ENCODE data around the gene PLA2G4D. TPM values are rescaled to one million over a fixed set of nuclear protein-coding genes. Genes with fewer than 3 reads are reported as not detected.

Gene PLA2G4D
- polyA plus RNA-seq, 1 donor from 2014 or later, result not detected

DNA sequence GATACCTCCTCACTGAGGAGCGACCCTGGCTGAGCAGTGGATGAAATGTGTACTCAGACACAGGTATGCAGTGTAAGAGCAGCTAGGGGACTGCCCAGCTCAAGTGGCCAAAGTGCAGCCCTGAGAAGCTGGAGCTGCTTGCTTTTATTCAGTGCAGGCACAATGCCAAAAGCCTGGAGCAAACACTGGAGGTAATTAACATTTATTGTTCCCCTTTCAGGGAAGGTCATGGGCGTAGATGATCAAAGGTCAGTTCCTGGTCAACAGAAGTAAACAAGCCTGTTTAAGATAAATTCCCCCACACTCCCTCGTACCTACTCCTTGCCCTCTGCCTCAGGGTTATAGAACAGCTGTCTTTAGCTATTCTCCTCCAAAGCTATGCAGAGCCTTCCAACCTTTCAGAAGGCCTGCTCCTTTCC lies 44.6 kb upstream of the PLA2G4D start:
- Histone ChIP-seq H3K9me3 (ENCODE audit: low read length) (no peaks in the 10 kb centered on the region), H3K36me3 (ENCODE audit: insufficient read depth, low read length) (no peaks in the 10 kb centered on the region), H3K9ac (ENCODE audit: low read length) (no peak overlapping the region), H3K27me3 (ENCODE audit: insufficient read depth, low read depth, low read length) (no peaks in the 10 kb centered on the region), H3K27ac (ENCODE audit: low read length) (no peak overlapping the region), H3K4me3 (ENCODE audit: low read length) (no peak overlapping the region), H2AFZ (ENCODE audit: low read depth, low read length) (no peak overlapping the region), H3K79me2 (replicated peaks; ENCODE audit: insufficient read depth, low read length) (no peaks in the 10 kb centered on the region), H3K4me2 (ENCODE audit: low read length) (no peak overlapping the region), H3F3A (ENCODE audit: insufficient read depth, low read length, poor library complexity, severe bottlenecking) (no peaks in the 10 kb centered on the region), H3K9me2 (ENCODE audit: insufficient read depth, low read length) (no peaks in the 10 kb centered on the region), H4K20me1 (ENCODE audit: insufficient read depth) (no peaks in the 10 kb centered on the region)
- TF ChIP-seq RAD21 (conservative IDR thresholded peaks at IDR 0.05), result no peak
- TF ChIP-seq POLR2AphosphoS5 (IDR thresholded peaks at IDR 0.05), result no peak
- TF ChIP-seq SMC3 (conservative IDR thresholded peaks at IDR 0.05; ENCODE audit: poor library complexity), result no peak
- TF ChIP-seq, protein P1, sequence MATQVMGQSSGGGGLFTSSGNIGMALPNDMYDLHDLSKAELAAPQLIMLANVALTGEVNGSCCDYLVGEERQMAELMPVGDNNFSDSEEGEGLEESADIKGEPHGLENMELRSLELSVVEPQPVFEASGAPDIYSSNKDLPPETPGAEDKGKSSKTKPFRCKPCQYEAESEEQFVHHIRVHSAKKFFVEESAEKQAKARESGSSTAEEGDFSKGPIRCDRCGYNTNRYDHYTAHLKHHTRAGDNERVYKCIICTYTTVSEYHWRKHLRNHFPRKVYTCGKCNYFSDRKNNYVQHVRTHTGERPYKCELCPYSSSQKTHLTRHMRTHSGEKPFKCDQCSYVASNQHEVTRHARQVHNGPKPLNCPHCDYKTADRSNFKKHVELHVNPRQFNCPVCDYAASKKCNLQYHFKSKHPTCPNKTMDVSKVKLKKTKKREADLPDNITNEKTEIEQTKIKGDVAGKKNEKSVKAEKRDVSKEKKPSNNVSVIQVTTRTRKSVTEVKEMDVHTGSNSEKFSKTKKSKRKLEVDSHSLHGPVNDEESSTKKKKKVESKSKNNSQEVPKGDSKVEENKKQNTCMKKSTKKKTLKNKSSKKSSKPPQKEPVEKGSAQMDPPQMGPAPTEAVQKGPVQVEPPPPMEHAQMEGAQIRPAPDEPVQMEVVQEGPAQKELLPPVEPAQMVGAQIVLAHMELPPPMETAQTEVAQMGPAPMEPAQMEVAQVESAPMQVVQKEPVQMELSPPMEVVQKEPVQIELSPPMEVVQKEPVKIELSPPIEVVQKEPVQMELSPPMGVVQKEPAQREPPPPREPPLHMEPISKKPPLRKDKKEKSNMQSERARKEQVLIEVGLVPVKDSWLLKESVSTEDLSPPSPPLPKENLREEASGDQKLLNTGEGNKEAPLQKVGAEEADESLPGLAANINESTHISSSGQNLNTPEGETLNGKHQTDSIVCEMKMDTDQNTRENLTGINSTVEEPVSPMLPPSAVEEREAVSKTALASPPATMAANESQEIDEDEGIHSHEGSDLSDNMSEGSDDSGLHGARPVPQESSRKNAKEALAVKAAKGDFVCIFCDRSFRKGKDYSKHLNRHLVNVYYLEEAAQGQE (IDR thresholded peaks at IDR 0.05; ENCODE audit: borderline replicate concordance), result no peak
- no peak for TF ChIP-seq EZH2 (IDR thresholded peaks at IDR 0.05; ENCODE audit: borderline replicate concordance, insufficient read depth, low read length, poor library complexity, severe bottlenecking)
- no peak for TF ChIP-seq MXI1 (conservative IDR thresholded peaks at IDR 0.05; ENCODE audit: poor library complexity, severe bottlenecking)
- TF ChIP-seq TAF1 (IDR thresholded peaks at IDR 0.05; ENCODE audit: low read depth), result no peak
- TF ChIP-seq, protein P2, sequence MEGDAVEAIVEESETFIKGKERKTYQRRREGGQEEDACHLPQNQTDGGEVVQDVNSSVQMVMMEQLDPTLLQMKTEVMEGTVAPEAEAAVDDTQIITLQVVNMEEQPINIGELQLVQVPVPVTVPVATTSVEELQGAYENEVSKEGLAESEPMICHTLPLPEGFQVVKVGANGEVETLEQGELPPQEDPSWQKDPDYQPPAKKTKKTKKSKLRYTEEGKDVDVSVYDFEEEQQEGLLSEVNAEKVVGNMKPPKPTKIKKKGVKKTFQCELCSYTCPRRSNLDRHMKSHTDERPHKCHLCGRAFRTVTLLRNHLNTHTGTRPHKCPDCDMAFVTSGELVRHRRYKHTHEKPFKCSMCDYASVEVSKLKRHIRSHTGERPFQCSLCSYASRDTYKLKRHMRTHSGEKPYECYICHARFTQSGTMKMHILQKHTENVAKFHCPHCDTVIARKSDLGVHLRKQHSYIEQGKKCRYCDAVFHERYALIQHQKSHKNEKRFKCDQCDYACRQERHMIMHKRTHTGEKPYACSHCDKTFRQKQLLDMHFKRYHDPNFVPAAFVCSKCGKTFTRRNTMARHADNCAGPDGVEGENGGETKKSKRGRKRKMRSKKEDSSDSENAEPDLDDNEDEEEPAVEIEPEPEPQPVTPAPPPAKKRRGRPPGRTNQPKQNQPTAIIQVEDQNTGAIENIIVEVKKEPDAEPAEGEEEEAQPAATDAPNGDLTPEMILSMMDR (IDR thresholded peaks at IDR 0.05; ENCODE audit: poor library complexity, severe bottlenecking), result no peak
- TF ChIP-seq EP300 (conservative IDR thresholded peaks at IDR 0.05; ENCODE audit: poor library complexity, severe bottlenecking), result no peak

DNA sequence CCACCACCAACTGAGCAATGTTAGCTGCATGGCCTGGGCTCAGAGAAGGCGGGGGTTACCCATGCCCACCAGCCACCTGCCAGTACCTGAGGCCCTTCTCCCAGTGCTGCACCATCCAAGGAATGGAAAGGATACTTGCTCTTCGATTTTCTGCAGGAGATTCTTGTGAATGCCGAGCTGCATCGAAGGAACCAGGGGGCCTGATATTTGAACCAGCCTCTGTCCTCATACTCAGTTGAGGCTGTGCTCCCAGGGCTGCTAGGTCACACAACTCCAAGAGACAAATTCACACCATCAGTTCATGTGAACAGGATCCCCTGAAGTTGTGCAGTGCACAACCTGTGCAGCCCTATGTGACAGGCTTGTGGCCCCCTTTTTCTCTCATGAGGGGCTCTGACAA lies 44.0 kb upstream of the PLA2G4D start:
- Histone ChIP-seq H4K20me1 (ENCODE audit: insufficient read depth) (no peaks in the 10 kb centered on the region), H3F3A (ENCODE audit: insufficient read depth, low read length, poor library complexity, severe bottlenecking) (no peaks in the 10 kb centered on the region), H3K27ac (ENCODE audit: low read length) (no peak overlapping the region), H3K4me3 (ENCODE audit: low read length) (no peak overlapping the region), H3K79me2 (replicated peaks; ENCODE audit: insufficient read depth, low read length) (no peaks in the 10 kb centered on the region), H3K9ac (ENCODE audit: low read length) (no peak overlapping the region), H3K9me2 (ENCODE audit: insufficient read depth, low read length) (no peaks in the 10 kb centered on the region), H3K36me3 (ENCODE audit: insufficient read depth, low read length) (no peaks in the 10 kb centered on the region), H3K27me3 (ENCODE audit: insufficient read depth, low read depth, low read length) (no peaks in the 10 kb centered on the region), H2AFZ (ENCODE audit: low read depth, low read length) (no peak overlapping the region), H3K9me3 (ENCODE audit: low read length) (no peaks in the 10 kb centered on the region), H3K4me2 (ENCODE audit: low read length) (no peak overlapping the region)
- no peak for TF ChIP-seq SMC3 (conservative IDR thresholded peaks at IDR 0.05; ENCODE audit: poor library complexity)
- no peak for TF ChIP-seq MXI1 (conservative IDR thresholded peaks at IDR 0.05; ENCODE audit: poor library complexity, severe bottlenecking)
- no peak for TF ChIP-seq POLR2AphosphoS5 (IDR thresholded peaks at IDR 0.05)
- TF ChIP-seq TAF1 (IDR thresholded peaks at IDR 0.05; ENCODE audit: low read depth), result no peak
- no peak for TF ChIP-seq EZH2 (IDR thresholded peaks at IDR 0.05; ENCODE audit: borderline replicate concordance, insufficient read depth, low read length, poor library complexity, severe bottlenecking)
- TF ChIP-seq, protein P2 (IDR thresholded peaks at IDR 0.05; ENCODE audit: poor library complexity, severe bottlenecking), result no peak
- TF ChIP-seq EP300 (conservative IDR thresholded peaks at IDR 0.05; ENCODE audit: poor library complexity, severe bottlenecking), result no peak
- no peak for TF ChIP-seq RAD21 (conservative IDR thresholded peaks at IDR 0.05)
- TF ChIP-seq, protein P1 (IDR thresholded peaks at IDR 0.05; ENCODE audit: borderline replicate concordance), result no peak
